WTC11 (cell line): Measurements from ENCODE around the gene ZMYND11. TPM values are rescaled to one million over a fixed set of nuclear protein-coding genes. Genes with fewer than 3 reads are reported as not detected.

Source experiments
- FOXK1 ChIP-seq: sonication (generic); formaldehyde crosslinking; IDR thresholded peaks from 2 replicates; pipeline ENCODE4 v1.8.0; 2022; ENCODE audit warnings: mild to moderate bottlenecking, moderate library complexity, missing genetic modification reagents
- IRF2 ChIP-seq: sonication (generic); formaldehyde crosslinking; IDR thresholded peaks from 2 replicates; pipeline ENCODE4 v1.8.0; 2022; ENCODE audit warnings: low read depth, missing genetic modification reagents, borderline replicate concordance
- JUN ChIP-seq: sonication (generic); formaldehyde crosslinking; IDR thresholded peaks from 2 replicates; pipeline ENCODE4 v1.8.0; 2023; ENCODE audit warnings: mild to moderate bottlenecking, missing genetic modification reagents
- MXD4 ChIP-seq: fragments of 250-450 bp; sonication (Bioruptor Pico); IDR thresholded peaks from 2 replicates; pipeline ENCODE4 v1.8.0; 2021; ENCODE audit warnings: mild to moderate bottlenecking, moderate library complexity, borderline replicate concordance
- MYBL2 ChIP-seq: sonication (generic); formaldehyde crosslinking; IDR thresholded peaks from 2 replicates; pipeline ENCODE4 v1.8.1; 2023; ENCODE audit warnings: mild to moderate bottlenecking, moderate library complexity, missing genetic modification reagents
- NFE2L1 ChIP-seq: sonication (generic); formaldehyde crosslinking; IDR thresholded peaks from 2 replicates; pipeline ENCODE4 v1.8.1; 2023; ENCODE audit warnings: missing genetic modification reagents
- NFYB ChIP-seq: sonication (generic); formaldehyde crosslinking; conservative IDR thresholded peaks from 2 replicates; pipeline ENCODE4 v1.8.0; 2022; ENCODE audit warnings: low read depth, missing genetic modification reagents
- NR1H2 ChIP-seq: sonication (generic); formaldehyde crosslinking; IDR thresholded peaks from 2 replicates; pipeline ENCODE4 v1.9.0; 2021; ENCODE audit warnings: mild to moderate bottlenecking, moderate library complexity, missing genetic modification reagents
- OVOL2 ChIP-seq: fragments of 250-450 bp; sonication (Bioruptor Pico); IDR thresholded peaks from 2 replicates; pipeline ENCODE4 v1.9.0; 2021; ENCODE audit warnings: mild to moderate bottlenecking, borderline replicate concordance
- PRRX2 ChIP-seq: fragments of 250-450 bp; sonication (Bioruptor Pico); IDR thresholded peaks from 2 replicates; pipeline ENCODE4 v1.8.0; 2021; ENCODE audit warnings: mild to moderate bottlenecking
- RELA ChIP-seq: sonication (generic); formaldehyde crosslinking; IDR thresholded peaks from 2 replicates; pipeline ENCODE4 v1.8.1; 2022; ENCODE audit warnings: missing genetic modification reagents, mild to moderate bottlenecking, borderline replicate concordance
- SMAD3 ChIP-seq: sonication (generic); formaldehyde crosslinking; IDR thresholded peaks from 2 replicates; pipeline ENCODE4 v1.8.0; 2022; ENCODE audit warnings: missing genetic modification reagents, mild to moderate bottlenecking, borderline replicate concordance
- ZNF121 ChIP-seq: sonication (generic); formaldehyde crosslinking; IDR thresholded peaks from 2 replicates; pipeline ENCODE4 v1.8.0; 2023; ENCODE audit warnings: missing genetic modification reagents
- ZNF138 ChIP-seq: sonication (generic); formaldehyde crosslinking; conservative IDR thresholded peaks from 2 replicates; pipeline ENCODE4 v1.8.1; 2022; ENCODE audit warnings: mild to moderate bottlenecking, moderate library complexity, missing genetic modification reagents
- ZNF219 ChIP-seq: sonication (generic); formaldehyde crosslinking; IDR thresholded peaks from 2 replicates; pipeline ENCODE4 v1.8.0; 2023; ENCODE audit warnings: missing genetic modification reagents, mild to moderate bottlenecking, borderline replicate concordance
- ZNF232 ChIP-seq: sonication (generic); formaldehyde crosslinking; IDR thresholded peaks from 2 replicates; pipeline ENCODE4 v1.8.0; 2022; ENCODE audit warnings: mild to moderate bottlenecking, missing genetic modification reagents
- ZNF263 ChIP-seq: sonication (generic); formaldehyde crosslinking; IDR thresholded peaks from 2 replicates; pipeline ENCODE4 v1.8.1; 2022; ENCODE audit warnings: low read depth, mild to moderate bottlenecking, moderate library complexity, missing genetic modification reagents
- ZNF416 ChIP-seq: fragments of 250-450 bp; sonication (Bioruptor Pico); IDR thresholded peaks from 2 replicates; pipeline ENCODE4 v1.9.0; 2021; ENCODE audit warnings: mild to moderate bottlenecking, inconsistent platforms
- total RNA-seq: library from RNA; stranded (reverse); gene quantifications from 3 replicates; pipeline ENCODE4 v1.2.3, GENCODE V29; 2021
- TF ChIP-seq, protein P1 (sequence below): sonication (generic); formaldehyde crosslinking; IDR thresholded peaks from 2 replicates; pipeline ENCODE4 v1.8.1; 2023; ENCODE audit warnings: mild to moderate bottlenecking, missing genetic modification reagents, borderline replicate concordance
- TF ChIP-seq, protein P2 (sequence below): fragments of 250-450 bp; sonication (Bioruptor Pico); IDR thresholded peaks from 2 replicates; pipeline ENCODE4 v1.9.0; 2021; ENCODE audit warnings: mild to moderate bottlenecking
- TF ChIP-seq, protein P3 (sequence below): sonication (generic); formaldehyde crosslinking; IDR thresholded peaks from 2 replicates; pipeline ENCODE4 v1.8.0; 2022; ENCODE audit warnings: mild to moderate bottlenecking, missing genetic modification reagents
- TF ChIP-seq, protein P4 (sequence below): sonication (generic); formaldehyde crosslinking; IDR thresholded peaks from 2 replicates; pipeline ENCODE4 v1.8.0; 2023; ENCODE audit warnings: missing genetic modification reagents
- TF ChIP-seq, protein P5 (sequence below): sonication (generic); formaldehyde crosslinking; IDR thresholded peaks from 2 replicates; pipeline ENCODE4 v1.8.1; 2022; ENCODE audit warnings: low read depth, mild to moderate bottlenecking, moderate library complexity, missing genetic modification reagents, borderline replicate concordance
- TF ChIP-seq, protein P6 (sequence below): sonication (generic); formaldehyde crosslinking; IDR thresholded peaks from 2 replicates; pipeline ENCODE4 v1.8.0; 2023; ENCODE audit warnings: mild to moderate bottlenecking, missing genetic modification reagents
- TF ChIP-seq, protein P7 (sequence below): sonication (generic); formaldehyde crosslinking; IDR thresholded peaks from 2 replicates; pipeline ENCODE4 v1.8.1; 2022; ENCODE audit warnings: mild to moderate bottlenecking, moderate library complexity, missing genetic modification reagents
- TF ChIP-seq, protein P8 (sequence below): fragments of 250-450 bp; sonication (Bioruptor Pico); IDR thresholded peaks from 2 replicates; pipeline ENCODE4 v2.1.2; 2022; ENCODE audit warnings: mild to moderate bottlenecking, moderate library complexity

ZMYND11 gene
- total RNA-seq, 1 experiment from 2014 or later, result 22.3 TPM

DNA sequence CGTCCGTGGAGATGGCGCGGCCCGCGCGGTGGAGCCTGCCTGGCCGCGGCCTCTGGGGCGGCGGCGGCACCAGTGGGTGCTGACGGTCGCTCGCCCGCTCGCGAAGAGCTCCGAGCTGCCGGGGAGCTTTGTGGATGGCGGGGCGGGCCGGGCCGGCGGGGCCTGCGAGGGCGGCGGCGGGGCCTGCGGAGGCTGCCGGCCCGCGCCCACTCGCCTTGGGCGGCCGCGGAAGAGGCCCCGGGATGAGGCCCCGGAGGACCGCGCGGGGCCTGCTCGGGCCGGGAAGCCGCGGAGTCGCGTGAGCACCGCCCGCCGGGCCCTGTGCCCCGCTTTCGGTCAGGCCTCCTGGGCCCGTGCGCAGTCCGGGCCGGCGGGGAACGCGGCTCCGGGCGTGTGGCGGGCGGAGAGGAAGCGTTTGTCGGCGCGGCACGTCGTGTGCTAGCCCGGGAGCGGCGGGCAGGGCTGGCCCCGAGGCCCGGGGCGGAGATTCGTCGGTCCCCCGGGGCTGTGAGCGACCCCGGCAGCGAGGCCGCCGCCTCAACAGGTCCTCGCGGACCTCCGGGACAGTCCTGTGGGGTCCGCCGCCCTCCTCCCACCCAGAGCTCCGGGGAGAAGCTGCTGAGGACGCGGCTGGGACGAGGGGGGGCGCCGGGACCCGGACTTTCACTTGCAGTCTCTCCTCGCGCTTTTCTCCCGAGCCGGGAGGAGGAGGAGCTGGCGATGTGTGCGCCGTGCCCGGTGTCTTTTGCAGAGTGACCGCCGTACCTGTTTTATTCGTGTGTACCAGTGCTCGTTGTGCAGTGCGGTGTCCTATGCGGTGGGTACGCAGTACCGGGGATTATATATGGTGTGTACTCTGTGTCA, 578 bp downstream of the ZMYND11 start (continued):
- TF ChIP-seq, protein P1, sequence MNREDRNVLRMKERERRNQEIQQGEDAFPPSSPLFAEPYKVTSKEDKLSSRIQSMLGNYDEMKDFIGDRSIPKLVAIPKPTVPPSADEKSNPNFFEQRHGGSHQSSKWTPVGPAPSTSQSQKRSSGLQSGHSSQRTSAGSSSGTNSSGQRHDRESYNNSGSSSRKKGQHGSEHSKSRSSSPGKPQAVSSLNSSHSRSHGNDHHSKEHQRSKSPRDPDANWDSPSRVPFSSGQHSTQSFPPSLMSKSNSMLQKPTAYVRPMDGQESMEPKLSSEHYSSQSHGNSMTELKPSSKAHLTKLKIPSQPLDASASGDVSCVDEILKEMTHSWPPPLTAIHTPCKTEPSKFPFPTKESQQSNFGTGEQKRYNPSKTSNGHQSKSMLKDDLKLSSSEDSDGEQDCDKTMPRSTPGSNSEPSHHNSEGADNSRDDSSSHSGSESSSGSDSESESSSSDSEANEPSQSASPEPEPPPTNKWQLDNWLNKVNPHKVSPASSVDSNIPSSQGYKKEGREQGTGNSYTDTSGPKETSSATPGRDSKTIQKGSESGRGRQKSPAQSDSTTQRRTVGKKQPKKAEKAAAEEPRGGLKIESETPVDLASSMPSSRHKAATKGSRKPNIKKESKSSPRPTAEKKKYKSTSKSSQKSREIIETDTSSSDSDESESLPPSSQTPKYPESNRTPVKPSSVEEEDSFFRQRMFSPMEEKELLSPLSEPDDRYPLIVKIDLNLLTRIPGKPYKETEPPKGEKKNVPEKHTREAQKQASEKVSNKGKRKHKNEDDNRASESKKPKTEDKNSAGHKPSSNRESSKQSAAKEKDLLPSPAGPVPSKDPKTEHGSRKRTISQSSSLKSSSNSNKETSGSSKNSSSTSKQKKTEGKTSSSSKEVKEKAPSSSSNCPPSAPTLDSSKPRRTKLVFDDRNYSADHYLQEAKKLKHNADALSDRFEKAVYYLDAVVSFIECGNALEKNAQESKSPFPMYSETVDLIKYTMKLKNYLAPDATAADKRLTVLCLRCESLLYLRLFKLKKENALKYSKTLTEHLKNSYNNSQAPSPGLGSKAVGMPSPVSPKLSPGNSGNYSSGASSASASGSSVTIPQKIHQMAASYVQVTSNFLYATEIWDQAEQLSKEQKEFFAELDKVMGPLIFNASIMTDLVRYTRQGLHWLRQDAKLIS, result no peak
- TF ChIP-seq NFYB (peak; percentile 36; the same call in 1 of the 2 replicates), SMAD3 (CRISPR knock-in tag) (no peak), IRF2 (CRISPR knock-in tag) (no peak), OVOL2 (no peak), ZNF232 (CRISPR knock-in tag) (no peak), PRRX2 (no peak), ZNF121 (CRISPR knock-in tag) (no peak), ZNF138 (CRISPR knock-in tag) (no peak), FOXK1 (CRISPR knock-in tag) (no peak), NR1H2 (CRISPR knock-in tag) (no peak), NFE2L1 (CRISPR knock-in tag) (no peak), RELA (CRISPR knock-in tag) (no peak), ZNF416 (CRISPR knock-in tag) (no peak), MYBL2 (no peak), ZNF263 (peak; percentile 61; the same call in 1 of the 2 replicates), JUN (CRISPR knock-in tag) (peak; percentile 86; the same call in 1 of the 2 replicates), ZNF219 (no peak), MXD4 (CRISPR knock-in tag) (no peak)
- TF ChIP-seq, protein P2, sequence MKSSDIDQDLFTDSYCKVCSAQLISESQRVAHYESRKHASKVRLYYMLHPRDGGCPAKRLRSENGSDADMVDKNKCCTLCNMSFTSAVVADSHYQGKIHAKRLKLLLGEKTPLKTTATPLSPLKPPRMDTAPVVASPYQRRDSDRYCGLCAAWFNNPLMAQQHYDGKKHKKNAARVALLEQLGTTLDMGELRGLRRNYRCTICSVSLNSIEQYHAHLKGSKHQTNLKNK (CRISPR knock-in tag), result no peak
- TF ChIP-seq, protein P3, sequence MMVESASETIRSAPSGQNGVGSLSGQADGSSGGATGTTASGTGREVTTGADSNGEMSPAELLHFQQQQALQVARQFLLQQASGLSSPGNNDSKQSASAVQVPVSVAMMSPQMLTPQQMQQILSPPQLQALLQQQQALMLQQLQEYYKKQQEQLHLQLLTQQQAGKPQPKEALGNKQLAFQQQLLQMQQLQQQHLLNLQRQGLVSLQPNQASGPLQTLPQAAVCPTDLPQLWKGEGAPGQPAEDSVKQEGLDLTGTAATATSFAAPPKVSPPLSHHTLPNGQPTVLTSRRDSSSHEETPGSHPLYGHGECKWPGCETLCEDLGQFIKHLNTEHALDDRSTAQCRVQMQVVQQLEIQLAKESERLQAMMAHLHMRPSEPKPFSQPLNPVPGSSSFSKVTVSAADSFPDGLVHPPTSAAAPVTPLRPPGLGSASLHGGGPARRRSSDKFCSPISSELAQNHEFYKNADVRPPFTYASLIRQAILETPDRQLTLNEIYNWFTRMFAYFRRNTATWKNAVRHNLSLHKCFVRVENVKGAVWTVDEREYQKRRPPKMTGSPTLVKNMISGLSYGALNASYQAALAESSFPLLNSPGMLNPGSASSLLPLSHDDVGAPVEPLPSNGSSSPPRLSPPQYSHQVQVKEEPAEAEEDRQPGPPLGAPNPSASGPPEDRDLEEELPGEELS (CRISPR knock-in tag), result no peak
- TF ChIP-seq, protein P4, sequence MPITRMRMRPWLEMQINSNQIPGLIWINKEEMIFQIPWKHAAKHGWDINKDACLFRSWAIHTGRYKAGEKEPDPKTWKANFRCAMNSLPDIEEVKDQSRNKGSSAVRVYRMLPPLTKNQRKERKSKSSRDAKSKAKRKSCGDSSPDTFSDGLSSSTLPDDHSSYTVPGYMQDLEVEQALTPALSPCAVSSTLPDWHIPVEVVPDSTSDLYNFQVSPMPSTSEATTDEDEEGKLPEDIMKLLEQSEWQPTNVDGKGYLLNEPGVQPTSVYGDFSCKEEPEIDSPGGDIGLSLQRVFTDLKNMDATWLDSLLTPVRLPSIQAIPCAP (CRISPR knock-in tag), result no peak
- TF ChIP-seq, protein P5, sequence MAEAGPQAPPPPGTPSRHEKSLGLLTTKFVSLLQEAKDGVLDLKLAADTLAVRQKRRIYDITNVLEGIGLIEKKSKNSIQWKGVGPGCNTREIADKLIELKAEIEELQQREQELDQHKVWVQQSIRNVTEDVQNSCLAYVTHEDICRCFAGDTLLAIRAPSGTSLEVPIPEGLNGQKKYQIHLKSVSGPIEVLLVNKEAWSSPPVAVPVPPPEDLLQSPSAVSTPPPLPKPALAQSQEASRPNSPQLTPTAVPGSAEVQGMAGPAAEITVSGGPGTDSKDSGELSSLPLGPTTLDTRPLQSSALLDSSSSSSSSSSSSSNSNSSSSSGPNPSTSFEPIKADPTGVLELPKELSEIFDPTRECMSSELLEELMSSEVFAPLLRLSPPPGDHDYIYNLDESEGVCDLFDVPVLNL (CRISPR knock-in tag), result peak; percentile 65
- TF ChIP-seq, protein P6, sequence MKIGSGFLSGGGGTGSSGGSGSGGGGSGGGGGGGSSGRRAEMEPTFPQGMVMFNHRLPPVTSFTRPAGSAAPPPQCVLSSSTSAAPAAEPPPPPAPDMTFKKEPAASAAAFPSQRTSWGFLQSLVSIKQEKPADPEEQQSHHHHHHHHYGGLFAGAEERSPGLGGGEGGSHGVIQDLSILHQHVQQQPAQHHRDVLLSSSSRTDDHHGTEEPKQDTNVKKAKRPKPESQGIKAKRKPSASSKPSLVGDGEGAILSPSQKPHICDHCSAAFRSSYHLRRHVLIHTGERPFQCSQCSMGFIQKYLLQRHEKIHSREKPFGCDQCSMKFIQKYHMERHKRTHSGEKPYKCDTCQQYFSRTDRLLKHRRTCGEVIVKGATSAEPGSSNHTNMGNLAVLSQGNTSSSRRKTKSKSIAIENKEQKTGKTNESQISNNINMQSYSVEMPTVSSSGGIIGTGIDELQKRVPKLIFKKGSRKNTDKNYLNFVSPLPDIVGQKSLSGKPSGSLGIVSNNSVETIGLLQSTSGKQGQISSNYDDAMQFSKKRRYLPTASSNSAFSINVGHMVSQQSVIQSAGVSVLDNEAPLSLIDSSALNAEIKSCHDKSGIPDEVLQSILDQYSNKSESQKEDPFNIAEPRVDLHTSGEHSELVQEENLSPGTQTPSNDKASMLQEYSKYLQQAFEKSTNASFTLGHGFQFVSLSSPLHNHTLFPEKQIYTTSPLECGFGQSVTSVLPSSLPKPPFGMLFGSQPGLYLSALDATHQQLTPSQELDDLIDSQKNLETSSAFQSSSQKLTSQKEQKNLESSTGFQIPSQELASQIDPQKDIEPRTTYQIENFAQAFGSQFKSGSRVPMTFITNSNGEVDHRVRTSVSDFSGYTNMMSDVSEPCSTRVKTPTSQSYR (CRISPR knock-in tag), result no peak
- TF ChIP-seq, protein P7, sequence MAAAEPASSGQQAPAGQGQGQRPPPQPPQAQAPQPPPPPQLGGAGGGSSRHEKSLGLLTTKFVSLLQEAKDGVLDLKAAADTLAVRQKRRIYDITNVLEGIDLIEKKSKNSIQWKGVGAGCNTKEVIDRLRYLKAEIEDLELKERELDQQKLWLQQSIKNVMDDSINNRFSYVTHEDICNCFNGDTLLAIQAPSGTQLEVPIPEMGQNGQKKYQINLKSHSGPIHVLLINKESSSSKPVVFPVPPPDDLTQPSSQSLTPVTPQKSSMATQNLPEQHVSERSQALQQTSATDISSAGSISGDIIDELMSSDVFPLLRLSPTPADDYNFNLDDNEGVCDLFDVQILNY, result peak; percentile 63; the same call in 1 of the 2 replicates
- TF ChIP-seq, protein P8, sequence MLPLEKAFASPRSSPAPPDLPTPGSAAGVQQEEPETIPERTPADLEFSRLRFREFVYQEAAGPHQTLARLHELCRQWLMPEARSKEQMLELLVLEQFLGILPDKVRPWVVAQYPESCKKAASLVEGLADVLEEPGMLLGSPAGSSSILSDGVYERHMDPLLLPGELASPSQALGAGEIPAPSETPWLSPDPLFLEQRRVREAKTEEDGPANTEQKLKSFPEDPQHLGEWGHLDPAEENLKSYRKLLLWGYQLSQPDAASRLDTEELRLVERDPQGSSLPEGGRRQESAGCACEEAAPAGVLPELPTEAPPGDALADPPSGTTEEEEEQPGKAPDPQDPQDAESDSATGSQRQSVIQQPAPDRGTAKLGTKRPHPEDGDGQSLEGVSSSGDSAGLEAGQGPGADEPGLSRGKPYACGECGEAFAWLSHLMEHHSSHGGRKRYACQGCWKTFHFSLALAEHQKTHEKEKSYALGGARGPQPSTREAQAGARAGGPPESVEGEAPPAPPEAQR, result no peak
